ENCODE measurements around the gene IQCN.

The IQCN gene

GRCh38 chr19:18280247-18281081, 6.2 kb upstream of the IQCN start:
- no peak for TF ChIP-seq CTCF (IDR thresholded peaks at IDR 0.05; ENCODE audit: control insufficient read depth, extremely low read depth, insufficient read depth)
- no peak for DNase-seq (ENCODE audit: low read depth)
- peak overlapping the region; percentile 89 for H3K4me3 ChIP-seq (ENCODE audit: low read depth, low read length)

GRCh38 chr19:18279516-18280246, 5.4 kb upstream of the IQCN start:
- DNase-seq (ENCODE audit: low read depth), result peak; percentile 83
- peak; percentile 74 for TF ChIP-seq CTCF (IDR thresholded peaks at IDR 0.05; ENCODE audit: control insufficient read depth, extremely low read depth, insufficient read depth)
- H3K4me3 ChIP-seq (ENCODE audit: low read depth, low read length), result peak overlapping the region; percentile 89

- peak overlapping the region; percentile 89 for H3K4me3 ChIP-seq (ENCODE audit: low read depth, low read length)
- no peak for DNase-seq (ENCODE audit: low read depth)
- TF ChIP-seq CTCF (IDR thresholded peaks at IDR 0.05; ENCODE audit: control insufficient read depth, extremely low read depth, insufficient read depth), result no peak
These were observed 4.9 kb upstream of the IQCN start for GRCh38 chr19:18279266-18279515.

GRCh38 chr19:18278521-18279265, 4.4 kb upstream of the IQCN start:
- peak overlapping the region; percentile 89 for H3K4me3 ChIP-seq (ENCODE audit: low read depth, low read length)
- DNase-seq (ENCODE audit: low read depth), result no peak
- TF ChIP-seq CTCF (IDR thresholded peaks at IDR 0.05; ENCODE audit: control insufficient read depth, extremely low read depth, insufficient read depth), result peak; percentile 29; the same call in 1 of the 2 replicates

- TF ChIP-seq CTCF (IDR thresholded peaks at IDR 0.05; ENCODE audit: control insufficient read depth, extremely low read depth, insufficient read depth), result no peak
- DNase-seq (ENCODE audit: low read depth), result peak; percentile 66
- H3K4me3 ChIP-seq (ENCODE audit: low read depth, low read length), result no peak overlapping the region
These were observed 617 bp upstream of the IQCN start for GRCh38 chr19:18274781-18275356.

- no peak for TF ChIP-seq CTCF (IDR thresholded peaks at IDR 0.05; ENCODE audit: control insufficient read depth, extremely low read depth, insufficient read depth)
- no peak for DNase-seq (ENCODE audit: low read depth)
- no peak overlapping the region for H3K4me3 ChIP-seq (ENCODE audit: low read depth, low read length)
These were observed 562 bp downstream of the IQCN start for GRCh38 chr19:18273561-18274218.

Data from LNCaP clone FGC (cell line).